ENCODE results near the gene PSMD6.
A peak's percentile ranks its signal among the peaks of the same experiment; 100 is the strongest.

The PSMD6 gene

GRCh38 chr3:63979093-63979885, 44.0 kb downstream of the PSMD6 start:
- DNase-seq = peak in 2 of 58 donors; percentile 19 to 28

DNA sequence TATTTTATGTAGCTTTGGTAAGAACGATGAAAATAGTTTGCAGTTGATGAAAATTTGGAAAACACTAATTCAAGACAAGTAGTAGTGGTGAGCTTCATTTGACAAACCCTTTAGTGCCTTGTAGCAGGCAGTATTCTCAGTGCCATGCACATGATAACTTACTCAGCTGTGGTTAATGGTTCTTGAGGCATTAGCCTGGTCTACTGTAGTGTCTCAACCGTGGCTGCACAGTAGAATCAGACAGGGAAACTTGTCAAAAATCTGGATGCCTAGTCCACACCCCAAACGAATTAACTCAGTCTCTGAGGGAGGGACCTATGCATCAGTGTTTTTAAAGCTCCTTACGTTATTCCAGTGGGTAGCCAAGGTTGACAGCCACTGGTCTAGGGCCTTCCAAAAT, 45.4 kb downstream of the PSMD6 start:
- DNase-seq = no peak

DNA sequence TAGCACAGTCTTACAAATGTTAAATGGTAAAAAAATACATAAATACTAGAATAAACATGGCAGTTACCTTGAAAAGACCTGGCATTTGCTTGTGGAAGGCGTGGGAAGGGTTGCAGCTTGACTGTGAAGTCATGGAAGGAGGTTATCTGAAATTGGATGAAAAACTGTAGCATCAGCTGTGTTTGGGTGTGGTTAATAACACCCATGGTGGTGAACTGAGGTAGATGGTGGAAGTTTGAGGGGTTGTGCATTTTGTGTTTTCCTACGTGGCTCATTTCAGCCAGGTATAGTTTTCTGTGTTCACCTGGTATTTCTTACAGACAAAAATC, 46.5 kb downstream of the PSMD6 start:
- DNase-seq = no peak

DNA sequence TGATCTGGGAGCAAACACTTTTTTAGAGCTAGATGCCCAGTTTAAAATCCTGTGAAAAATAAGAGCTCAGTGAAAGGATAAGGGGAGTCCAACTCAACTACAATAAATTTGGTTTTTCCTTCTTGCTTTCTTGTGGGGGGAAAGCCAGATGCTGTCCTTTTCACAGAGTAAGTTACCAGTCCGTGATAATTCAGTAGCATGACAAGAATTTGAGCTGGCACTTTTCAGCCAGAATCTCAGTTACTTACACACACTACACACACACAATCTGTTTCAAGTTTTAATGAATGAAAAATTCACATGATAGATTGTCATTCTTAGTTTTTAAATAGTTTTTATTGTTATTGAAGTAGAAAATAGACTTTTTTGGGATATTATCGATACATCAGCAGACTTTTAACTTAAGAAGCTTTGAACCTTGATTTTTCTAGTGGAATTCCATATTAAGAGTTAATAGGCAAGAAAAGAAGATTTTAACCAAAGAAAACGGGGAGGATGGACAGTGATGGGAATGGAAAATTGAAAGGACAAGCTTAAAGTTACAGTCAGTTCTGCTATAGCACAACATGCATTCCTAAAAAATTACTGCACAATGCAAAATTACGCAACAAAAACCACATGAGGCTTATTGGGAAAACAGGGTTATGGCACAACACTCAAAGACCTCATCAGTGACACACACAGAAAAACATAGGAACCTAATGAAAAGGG, 47.0 kb downstream of the PSMD6 start:
- DNase-seq = no peak

DNA sequence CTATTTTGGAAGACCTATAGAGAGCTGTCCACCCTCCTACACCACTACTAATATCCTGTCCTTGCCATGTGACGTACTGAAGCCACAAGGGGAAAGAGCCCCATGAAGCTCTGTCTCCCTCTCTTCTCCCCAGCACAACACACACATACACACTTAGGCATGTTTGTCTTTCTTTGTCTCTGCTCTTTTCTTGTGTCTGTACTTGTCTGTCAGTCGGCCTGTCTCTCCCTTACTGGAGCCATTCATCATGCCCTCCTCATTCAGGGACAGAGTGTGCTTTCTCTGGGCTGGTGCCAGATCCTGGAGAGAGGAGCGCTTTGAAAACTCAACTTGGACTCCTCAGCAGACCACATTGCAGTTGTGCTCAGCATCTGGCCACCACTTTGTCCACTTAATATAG, 47.6 kb downstream of the PSMD6 start:
- DNase-seq = peak in 37 of 58 donors; percentile 6 to 77 (median 31)

GRCh38 chr3:63974451-63974850, 48.8 kb downstream of the PSMD6 start:
- DNase-seq = no peak

DNA sequence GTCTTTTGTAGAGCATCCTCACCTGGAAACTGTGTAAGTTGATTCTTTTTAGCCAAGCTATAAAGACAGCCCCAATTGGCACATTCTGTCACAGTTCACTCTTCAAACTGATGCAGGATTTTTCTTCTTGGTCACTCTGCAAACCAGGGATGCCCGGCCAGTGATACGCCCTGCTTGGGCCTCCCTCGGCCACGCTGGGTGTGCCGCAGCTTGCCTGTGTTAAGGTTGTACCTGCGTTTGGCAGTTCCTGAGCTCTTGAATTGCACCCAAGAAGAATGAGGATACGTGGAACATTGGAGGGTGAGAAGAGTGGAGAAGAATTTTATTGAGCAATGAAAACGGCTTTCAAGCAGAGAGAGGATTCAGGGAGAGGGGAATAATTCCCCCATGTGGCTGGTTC, 49.9 kb downstream of the PSMD6 start:
- no peak for DNase-seq

GRCh38 chr3:63972987-63973386, 50.3 kb downstream of the PSMD6 start:
- DNase-seq = no peak

DNA sequence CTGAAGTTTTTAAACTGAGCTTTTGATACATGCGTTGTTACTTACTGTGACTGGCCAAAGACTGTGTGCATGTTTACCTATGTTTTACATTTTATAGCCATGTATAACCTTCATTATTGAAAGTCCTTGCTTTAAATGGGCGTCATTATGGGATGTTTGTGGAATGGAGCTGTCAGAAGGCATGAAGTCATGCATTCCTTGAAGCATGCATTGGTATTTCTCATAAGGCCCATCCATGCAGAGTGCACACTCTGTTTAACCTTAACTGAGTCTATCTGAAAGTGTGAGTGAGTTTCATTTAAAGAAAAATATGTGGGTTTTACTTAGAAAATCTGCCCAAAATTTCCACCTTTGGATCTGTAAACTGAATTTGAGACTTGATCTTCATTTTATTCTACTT, 51.1 kb downstream of the PSMD6 start:
- no peak for DNase-seq

DNA sequence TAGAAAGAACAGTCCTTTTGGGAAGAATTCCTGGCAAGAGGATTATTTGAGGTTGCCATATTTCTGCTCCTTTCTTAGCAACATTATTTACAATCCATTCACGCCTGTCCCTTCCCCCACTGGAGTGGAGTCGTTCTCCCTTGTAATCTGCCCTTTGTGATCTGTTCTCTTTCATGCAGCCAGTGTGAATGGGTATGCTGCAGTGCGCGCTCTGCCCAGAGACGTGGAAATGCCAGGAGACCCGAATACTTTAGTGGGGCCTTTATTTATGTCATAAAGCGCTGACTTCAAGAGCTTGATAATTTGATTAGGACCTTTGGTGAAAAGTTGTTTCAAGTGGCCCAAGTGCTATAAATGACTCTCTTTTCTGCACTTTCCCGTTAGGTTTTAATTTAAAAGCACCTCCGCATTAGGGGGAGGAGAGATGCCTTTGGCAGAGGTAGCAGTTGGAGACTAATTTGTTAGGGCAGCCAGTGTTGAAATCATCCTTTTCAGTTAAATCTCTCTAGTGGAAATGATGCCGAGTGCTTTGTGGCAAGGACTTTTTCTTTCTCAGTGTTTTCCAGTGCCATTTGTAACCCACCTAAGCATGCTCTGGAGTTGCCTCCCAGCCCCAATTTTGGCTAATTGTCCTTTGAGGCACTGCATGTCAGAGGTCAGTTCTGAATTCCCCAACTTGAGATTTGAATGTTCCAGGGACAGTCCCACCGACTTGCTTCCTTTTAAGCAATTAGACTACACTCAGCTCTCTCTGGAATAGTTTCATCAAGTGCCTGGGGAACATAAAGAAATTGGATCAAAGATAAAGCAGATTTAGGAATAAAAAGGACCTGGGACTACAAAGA, 52.4 kb downstream of the PSMD6 start:
- DNase-seq = peak in 20 of 58 donors; percentile 12 to 57 (median 34)

DNA sequence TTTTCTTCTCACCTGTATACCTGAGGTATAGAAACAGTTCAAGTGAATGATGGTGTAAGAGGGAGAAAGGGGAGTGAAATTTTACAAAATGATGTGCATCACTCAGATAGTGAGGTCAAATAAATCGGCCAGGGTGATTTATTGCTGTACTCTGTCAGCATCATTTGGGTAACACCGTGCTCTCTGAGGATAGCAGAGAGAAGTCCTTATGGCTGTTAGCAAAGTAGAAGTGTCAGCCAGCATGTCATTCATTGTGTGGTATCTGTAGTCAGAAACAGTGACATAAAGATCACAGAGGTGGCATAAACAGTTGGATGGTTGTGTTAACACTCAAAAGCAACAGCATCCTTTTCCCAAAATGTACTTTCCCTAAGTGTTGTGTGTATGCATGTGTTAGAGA, 53.4 kb downstream of the PSMD6 start:
- DNase-seq = no peak

- DNase-seq = no peak
Measured at GRCh38 chr3:63968612-63969350, 54.5 kb downstream of the PSMD6 start.

- peak in 6 of 58 donors; percentile 10 to 27 (median 12) for DNase-seq
Measured at GRCh38 chr3:63967675-63968611, 55.4 kb downstream of the PSMD6 start.

GRCh38 chr3:63966871-63967270, 56.4 kb downstream of the PSMD6 start:
- no peak for DNase-seq

DNA sequence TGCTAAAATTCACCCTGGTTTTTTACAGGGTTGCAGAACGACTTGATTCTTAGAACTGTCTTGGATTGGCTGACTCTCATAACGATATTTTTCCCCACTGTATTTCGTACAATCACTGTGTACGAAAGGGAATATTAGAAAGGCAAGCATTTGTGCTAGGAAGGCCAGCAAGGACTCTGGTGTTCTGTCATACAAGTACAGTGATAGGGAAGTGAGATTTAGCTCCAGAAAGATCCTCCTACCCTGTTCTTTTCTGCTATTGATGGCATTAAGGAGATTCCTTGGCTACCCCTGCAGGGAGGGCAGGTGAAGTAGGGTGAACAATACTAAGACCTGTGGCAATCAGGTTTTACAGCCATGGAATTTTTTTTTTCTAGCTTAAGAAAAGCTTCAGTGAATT, 57.3 kb downstream of the PSMD6 start:
- DNase-seq = no peak

DNA sequence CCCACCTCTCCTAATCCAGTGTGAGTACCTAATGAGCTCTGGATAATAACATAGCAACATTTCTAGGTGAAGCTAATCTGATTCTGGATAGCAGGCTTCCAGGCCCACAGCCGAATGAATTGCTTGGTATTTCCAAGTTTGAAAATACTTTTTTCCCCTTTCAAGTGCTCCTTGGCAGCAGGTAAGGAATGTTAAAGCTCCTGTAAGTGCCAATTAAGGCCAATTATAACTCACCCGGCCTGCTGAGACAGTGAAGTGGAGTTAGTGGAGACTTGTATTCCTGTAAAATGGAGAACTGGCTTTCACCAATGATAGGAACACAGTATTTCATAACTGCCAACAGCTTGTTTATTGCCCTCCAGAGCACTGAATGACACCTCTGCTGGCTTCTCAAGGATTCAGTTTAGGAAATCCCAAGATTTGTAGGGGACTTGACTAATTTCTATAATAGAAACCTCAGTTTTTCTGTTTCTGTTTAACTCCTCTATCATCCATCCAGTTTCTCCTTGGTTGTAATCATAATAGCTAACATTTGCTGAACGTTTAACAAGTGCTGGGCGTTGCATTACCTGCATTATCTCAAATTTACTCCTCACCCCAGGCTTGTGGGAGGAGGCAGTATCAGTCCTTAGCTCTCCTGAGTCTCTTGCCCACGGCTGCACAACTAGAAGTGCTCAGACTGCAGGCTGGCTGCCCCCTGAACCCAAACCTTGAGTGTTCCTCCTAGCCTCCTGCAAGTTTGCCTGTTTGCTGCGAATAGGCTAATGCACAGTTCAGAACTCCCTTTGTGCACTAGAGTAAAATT, 58.4 kb downstream of the PSMD6 start:
- DNase-seq = peak in 5 of 58 donors; percentile 11 to 43 (median 14)

DNA sequence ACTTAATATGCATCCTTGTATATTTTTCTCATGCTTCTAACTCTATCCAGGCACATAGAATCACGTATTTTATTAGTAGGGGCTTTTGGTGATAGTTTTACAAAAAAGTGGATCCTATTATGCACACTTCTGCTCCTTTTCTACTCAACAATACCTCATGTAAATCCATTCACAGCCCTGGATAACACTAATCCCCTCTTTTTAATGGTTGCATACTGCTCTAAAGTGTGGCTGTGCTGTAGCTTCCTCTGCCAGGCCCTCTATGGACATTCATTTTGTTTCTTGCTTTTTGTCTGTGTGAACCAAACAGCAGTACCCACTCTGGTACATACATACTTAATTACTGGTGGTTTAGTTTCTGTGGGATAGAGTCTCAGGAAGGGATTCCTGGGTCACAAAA, 59.8 kb downstream of the PSMD6 start:
- no peak for DNase-seq

GRCh38 chr3:63961891-63962290, 61.4 kb downstream of the PSMD6 start:
- DNase-seq = no peak

All from anterior cingulate cortex (tissue), 58 donors.